ENCODE data around the gene CSF3.

The CSF3 gene

DNA sequence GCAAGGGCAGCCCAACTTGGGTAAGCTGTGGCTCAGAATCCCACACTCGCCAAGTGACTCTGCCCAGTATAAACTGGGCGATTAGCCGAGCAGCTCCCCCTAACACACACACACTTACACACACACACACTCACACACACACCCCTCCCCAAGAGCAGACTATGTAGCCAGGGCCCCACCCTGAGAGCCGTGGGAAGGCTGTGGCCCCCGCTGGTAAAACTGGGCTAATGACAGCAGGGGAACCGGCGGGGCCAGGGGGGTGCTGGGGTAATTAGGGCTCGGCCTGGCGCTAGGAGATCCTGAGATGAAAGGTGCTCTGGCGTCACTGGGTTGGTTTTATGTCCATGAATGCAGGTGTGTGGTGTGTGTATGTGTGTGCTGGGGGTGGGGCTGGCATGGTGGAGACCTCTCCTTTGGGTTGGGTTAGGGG lies 46.4 kb downstream of the CSF3 start:
- DNase-seq (ENCODE audit: low spot score) = peak; percentile 17

DNA sequence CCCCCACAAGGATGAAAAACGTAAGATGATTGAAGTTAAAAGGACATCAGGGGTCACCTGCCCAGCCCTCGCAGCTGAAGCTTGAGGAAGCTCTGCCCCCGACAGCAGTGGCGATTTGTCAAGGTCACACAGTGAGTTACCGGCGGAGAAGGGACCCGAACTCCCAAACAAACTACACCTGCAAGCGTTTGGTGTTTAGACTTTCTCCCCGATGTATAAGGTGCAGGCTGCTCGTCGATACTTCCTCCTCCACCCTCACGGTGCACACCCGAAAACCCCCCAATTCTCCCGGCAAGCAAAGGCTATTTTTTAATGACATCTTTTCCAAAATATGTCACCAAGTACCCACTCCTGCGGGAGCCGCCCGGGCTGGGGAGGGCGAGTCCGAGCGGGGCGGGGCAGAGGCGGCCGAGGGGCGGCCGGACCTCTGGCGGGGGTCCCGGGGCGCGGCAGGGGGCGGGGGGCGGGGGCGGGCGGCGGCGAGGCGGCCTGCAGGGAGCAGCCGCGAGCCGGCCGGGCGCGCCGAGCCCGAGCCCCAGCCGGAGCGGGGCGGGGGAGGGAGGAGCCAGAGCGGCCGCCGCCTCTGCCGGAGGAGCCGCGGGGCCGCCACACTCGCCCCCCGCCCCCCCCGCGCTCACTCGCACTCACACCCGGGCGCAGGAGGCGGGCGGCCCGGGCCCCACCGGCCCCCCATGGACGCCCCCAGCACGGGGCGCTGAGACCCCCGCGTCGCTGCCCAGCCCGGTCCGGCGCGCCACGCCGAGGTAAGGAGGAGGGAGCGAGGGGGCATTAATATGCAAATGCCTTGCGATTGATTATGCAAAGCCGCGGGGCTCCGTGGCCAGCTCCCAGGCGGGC lies 47.3 kb downstream of the CSF3 start, which contains the start of gene THRA:
Gene THRA (plus strand): TSS at position 637 of the 858 bp plus-strand sequence. CDS start 11,524 bp downstream, outside the sequence.
- peak; percentile 62 for DNase-seq (ENCODE audit: low spot score)

DNA sequence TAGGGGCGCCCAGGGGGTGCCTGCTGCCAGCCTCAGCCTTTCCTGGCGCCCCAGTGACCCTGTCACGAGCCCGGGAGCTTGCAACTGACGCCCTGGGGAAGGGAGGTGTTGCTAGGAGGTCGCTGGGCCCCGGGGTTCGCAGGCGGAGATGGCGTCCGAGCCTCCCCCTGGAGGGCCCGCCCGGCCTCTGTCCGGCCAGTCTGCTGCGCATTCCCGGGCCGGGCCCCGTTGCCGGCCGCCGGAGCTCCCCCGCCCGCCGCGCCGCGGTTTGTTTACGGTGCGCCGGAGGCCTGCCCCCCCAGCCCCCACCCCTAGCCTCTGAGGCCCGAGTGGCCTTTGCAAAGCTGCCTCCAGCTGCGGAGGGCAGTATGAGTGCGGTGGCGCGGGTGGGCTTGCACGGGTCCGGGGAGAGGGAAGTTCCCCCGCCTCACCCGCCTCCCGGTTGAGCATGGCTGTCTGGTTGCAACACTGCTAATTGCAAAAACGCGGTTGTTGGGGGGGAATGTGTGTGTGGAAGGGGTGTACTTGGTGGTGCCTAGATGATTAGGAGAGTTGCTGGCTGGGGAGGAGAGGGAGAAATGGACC lies 48.0 kb downstream of the CSF3 start:
- peak; percentile 34 for DNase-seq (ENCODE audit: low spot score)

DNA sequence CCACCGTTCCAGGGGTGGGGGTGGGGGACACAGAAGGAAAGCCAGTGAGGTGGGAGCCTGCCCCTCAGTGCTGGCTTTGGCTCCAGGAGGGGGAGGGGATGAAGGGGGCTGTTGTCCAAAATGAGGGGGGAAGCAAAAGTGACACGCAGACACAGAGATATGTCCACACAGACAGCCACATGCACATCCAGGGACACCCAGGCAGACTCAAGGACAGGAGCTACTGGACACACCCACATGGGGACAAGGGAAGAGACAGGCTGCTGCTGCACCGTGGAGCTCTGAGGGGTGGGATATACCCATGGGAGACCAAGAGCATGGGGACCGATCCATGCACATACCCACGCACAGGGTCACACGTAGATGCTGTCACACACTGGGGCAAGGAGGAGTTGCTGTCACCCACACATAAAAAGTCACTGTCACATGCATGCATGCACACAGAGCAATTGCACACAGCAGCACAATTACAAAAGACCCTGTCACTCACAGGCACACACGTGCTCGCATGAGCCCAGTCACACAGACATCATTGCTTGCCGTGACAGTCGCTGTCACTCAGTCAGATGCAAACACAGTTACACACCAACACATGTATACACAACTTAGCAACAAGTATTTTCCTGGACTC lies 48.8 kb downstream of the CSF3 start:
- peak; percentile 50 for DNase-seq (ENCODE audit: low spot score)

DNA sequence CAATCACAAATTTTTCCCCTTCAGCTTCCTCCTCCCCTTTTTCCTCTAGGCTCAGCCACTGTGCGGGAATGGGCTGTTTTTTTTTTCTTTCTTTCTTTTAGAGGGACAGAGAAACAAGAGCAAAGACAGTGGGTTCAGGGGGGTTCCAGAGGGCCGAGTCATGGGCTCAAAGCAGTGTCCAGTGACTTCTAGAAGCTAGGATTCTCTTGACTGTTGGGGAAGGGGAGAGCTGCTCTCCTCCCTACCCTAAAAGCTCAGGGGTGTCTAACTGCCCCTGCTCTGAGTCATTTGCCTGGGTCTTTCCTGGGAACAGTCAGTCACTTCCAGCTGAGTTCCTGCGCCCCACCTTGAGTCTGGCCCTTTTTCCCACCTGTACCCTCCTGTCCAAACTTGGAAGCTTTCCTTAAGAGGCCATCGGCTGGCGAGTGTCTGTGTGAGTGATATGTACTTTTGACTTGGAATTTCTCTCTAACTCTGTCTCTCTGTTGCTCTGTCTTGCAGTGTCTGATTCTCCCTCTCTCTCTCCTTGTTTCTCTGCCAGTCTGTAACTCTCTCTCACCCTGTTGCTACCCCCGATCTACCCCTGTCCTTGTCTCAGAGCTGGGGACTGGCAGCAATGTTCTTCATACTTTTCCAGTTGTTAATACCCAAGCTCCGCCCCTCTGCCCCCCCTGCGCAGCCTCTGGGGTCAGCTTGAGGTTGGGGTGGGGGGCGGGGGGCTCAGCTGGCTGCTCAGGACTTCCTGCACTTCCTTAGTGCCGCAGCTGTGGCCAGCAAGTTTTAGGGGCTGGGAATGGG lies 49.9 kb downstream of the CSF3 start:
- peak; percentile 48 for DNase-seq (ENCODE audit: low spot score)

DNA sequence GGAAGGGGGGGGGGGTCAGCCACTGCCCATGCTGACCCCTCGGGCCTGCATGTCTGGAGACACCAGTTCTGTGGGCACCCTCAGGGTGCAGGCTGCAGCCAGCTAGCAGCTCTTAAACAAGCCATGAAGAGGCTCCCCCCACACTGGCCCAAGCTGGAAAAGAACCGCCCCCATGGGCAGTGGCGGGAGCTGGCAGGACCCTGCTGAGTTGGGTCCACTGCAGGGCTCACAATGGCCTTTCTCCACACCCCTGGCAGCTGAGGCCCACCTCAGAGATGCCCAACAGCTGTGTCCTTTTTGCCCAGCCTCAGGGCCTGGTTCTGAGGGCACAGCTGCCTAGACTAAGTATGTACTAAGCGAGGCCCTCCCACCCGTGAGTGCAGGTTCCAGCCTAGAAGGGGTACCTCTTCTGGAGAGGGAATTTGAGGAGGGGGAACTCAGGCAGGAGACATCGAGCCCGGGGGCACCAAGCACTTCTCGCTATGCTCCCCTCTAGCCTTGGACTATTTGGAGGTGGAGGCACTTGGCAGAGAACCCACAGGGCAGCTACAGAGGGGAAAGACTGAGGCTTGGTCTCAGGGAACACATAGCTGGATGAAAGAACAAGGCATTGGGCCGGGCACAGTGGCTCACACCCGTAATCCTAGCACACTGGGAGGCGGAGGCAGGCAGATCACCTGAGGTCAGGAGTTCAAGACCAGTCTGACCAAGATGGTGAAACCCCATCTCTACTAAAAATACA lies 50.7 kb downstream of the CSF3 start:
- DNase-seq (ENCODE audit: low spot score) = peak; percentile 19

All from cerebellar cortex (tissue), 1 donor.